ENCODE data around the gene ABCC10.

GRCh38 chr6:43472515-43472914 lies 45.2 kb downstream of the ABCC10 start:
- TF ChIP-seq CTCF (IDR thresholded peaks at IDR 0.05), result no peak
- no peak for TF ChIP-seq POLR2A (IDR thresholded peaks at IDR 0.05)
